Eye (tissue), 1 donor: ENCODE results near the gene ISM1.
"Not testable (repeated sequence)": the region's sequence is repeated elsewhere in the genome, so short reads cannot be mapped to it uniquely, and the experiment has no call there.

ENCODE experiments used
- DNase-seq: peaks from one replicate; pipeline ENCODE4 v3.0.0-alpha.2; 2015

ISM1 gene

DNA sequence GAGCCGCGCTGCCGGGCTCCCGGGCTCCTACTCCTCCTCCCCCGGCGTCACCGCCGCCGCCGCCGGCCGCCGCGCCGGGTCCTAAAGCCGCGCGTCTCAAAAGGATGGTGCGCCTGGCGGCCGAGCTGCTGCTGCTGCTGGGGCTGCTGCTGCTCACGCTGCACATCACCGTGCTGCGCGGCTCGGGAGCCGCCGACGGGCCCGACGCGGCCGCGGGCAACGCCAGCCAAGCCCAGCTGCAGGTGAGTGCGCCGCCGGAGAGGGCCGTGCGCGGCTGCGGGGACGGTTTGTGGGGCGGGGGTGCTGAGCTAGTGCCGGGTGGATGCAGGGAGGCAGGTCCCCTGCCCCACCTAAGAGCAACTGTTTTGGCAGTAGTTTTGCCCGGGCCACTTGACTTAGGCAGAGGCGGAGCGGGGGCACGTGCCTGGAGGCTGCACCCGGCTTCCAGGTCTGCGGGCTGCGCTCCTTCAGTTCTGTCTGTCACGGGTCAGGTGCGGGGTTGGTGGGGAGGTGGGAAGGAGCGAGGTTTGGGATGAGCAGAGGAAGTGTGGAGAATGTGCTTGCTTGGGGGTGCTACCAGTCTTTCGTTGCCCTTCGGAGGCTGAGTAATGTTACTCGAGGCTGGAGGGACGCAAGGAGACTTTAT is 722 bp downstream of the ISM1 start:
- DNase-seq, result peak; percentile 86

DNA sequence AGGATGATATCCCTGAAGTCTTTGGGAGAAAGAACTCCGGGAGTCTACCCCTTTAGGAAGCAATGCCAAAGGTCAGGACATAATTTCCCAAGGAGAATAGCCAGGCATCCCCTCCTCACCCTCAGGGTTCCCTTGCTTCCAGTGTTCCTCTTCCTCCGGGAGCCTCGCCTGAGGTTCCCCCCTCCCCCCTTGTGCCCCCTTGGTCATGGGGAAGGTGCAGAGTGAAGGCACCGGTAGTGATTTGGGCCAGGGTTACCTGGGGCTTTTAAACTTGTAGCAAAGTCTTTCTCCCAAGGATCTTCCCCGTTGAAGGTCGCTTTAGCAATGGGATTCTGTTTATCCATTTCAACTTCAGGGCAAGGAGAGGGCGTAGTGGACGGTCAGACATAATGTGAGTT is 1.2 kb downstream of the ISM1 start:
- no peak for DNase-seq

DNA sequence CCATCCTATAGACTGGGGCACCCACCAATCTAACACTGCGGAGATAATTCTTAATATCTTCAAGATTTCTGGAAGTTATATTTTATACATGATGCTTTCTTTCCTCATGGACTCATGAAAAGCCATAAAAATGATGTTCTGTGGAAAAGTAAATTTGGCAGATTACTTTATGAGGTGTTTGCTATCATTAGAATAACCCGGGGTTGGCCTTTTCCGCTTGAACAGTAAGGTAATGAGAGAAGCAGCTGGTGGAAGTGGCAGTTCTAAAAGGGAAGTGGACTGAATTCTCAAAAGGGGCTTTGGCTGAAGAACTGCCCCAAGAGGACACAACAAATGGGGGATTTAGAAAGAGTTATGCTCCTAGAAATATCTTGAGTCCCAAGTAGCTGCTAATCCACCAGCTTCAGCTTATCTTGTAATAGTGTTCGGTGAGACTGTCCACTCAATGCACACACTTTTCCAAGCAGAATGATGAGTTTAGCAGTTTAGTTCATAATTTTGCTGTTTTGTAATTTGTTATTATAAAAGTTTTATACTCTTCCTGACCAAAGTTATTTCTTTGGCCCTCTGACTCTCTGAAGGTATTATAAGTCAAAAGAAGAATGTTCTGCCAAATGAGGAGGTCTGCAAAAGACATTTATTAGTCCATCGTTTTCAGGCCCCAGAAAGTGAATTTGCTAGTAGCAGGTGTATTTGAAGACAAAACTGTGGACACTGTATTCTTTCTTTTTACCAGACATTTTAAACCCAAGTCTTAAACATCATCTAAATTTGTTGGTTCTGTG is 2.9 kb downstream of the ISM1 start:
- peak; percentile 14 for DNase-seq

DNA sequence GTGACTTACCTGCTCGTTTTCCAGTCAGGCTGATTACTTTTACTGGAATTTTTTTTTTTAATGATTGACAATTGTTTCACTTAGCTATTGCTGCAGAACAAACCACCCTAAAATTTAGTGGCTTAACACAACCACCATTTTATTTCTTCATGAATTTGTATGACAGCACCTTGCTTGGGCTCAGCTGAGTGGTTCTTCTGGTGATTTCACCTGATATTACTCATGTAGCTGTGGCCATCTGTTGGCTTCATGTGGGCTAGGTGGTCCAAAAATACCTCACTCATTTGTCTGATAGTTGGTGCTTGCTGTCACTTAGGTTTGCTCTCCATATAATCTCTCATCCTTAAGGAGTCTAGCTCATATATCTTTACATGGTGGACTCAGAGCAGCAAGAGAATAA is 5.3 kb downstream of the ISM1 start:
- DNase-seq, result no peak

DNA sequence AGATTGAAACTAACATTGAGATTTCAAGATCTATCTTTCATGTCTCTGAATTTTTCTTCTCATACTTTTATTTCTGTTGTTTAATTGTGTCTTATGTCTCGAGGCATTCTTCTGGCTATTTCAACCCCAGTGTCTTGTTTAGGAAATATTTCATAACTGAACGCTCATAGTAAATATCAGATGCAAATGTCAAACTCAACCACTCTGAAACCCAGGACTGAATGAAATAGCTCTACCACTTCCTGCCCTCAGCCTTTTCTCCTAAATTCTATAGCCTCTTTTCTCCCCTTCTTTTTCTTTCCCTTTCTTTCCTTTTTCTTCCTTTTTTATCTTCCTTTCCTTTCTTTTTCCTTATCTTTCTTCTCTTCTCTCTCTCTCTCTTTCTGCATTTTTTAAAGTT is 7.7 kb downstream of the ISM1 start:
- DNase-seq, result no peak

DNA sequence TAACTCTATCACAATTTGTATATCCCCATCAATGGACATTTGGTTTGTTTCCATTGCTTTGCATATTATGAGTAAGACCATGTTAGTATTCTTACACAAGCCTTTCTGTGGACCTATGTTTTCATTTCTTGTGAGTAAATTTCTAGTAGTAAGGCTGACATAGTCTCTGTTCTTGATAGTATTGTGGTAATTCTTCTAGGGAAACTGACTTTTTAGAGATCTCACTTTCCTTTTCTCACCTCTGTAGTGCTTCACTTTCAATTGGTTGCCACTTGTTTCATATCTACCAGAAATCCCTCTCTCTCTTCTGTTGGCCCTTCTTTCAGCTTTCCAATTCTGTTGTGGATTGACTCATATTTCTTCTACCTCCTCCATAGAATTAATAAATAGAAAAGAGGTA is 8.5 kb downstream of the ISM1 start:
- no peak for DNase-seq

DNA sequence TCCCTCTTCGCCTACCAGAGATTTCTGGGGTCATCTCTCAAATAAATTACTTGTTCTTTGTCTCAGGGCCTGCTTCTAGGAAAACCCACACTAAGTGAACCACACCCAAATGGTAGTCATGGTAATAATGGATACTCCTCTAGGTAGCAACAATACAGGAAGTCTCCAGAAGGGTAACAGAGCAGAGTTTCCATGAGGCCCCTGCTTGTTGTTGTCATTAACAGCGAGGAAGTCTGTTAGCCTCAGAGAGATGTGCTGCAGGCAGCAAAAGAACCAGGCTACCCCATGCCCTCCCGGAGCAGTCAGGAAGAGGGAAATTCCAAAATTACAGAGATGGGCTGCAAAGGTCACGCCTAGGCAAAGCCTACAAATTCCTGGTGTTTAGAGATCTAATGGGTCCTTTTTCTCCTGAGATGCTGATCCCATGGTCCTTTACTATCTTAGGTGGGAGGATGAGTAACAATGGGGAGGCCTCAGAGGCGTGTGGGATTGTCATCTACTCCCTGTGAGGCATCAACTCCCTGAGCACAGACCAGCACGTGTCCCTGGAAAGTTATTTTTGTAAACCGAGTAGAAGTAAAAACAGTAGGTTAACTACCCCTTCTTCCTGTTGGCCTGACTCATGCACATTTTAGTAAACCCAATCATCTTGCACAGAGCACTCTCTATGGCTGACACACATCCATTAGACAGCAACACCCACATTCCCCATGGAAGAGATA is 10.1 kb downstream of the ISM1 start:
- DNase-seq, result no peak

DNA sequence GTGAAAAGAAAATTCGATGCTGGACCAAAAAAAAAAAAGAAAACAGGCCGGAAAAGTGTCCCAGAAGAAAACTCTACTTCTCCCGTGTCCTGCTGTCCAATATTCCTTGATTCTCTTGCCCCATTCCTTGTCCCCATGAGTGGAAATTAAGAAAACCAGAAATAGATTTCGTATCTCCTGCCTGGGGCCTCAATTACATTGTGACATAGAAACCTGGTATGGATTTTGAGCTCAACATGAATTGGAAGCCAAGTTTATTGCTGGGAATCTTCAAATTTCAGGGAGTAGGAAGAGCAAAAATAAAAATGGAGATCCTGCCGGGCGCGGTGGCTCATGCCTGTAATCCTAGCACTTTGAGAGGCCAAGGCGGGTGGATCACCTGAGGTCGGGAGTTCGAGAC is 11.9 kb downstream of the ISM1 start:
- no peak for DNase-seq

DNA sequence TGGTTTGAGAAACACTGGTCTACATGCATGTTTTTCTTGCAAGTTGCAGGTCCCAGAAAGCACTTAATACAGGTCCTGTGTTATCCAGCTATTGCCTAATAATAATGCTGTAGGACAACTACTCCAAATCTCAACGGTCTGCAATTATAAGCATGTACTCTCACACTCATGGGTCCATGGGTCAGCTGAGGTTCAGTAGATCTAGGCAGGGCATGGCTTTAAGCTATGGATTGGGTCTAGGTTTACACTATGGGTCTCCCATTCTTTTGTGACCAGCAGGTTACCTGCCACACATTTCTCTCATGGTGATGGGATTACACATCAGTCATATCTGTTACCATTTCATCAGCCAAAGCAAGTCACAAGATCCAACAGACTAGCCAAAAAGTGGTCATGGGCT is 13.9 kb downstream of the ISM1 start:
- DNase-seq, result no peak

DNA sequence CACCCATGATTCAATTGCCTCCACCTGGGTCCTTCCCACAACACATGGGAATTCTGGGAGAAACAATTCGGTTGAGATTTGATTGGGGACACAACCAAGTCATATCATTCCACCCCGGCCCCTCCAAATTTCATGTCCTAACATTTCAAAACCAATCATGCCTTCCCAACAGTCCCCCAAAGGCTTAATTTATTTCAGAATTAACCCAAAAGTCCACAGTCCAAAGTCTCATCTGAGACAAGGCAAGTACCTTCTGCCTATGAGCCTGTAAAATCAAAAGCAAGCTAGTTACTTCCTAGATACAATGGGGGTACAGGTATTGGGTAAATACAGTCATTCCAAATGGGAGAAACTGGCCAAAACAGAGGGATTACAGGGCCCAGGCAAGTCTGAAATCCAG is 15.3 kb downstream of the ISM1 start:
- not testable (repeated sequence) for DNase-seq

DNA sequence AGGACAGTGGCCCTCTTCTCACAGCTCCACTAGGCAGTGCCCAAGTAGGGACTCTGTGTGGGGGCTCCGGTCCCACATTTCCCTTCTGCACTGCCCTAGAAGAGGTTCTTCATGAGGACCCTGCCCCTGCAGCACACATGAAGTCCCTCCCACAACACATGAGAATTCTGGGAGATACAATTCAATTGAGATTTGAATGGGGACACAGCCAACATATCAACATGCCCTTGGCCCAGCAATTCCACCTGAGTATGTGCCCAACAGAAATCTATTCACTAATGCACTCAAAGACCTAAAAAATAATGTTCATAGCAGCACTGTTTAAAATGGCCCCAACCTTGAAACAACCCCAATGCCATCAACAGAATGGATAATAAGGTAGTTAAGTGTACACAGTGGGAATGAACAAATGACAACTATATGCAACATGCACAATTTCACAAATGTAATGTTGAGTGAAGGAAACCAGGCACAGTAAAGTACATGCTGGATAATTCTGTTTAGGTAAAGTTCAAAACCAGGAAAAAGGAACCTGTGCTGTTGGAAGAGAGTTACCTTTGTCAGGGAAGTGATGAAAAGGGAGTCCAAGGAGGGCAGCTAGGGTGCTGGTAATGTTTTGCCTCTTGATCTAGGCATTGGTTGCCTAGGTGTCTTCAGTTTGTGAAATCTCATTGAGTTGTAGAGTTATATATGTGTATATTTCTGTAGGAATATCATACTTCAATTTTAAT is 16.1 kb downstream of the ISM1 start:
- DNase-seq, result no peak

DNA sequence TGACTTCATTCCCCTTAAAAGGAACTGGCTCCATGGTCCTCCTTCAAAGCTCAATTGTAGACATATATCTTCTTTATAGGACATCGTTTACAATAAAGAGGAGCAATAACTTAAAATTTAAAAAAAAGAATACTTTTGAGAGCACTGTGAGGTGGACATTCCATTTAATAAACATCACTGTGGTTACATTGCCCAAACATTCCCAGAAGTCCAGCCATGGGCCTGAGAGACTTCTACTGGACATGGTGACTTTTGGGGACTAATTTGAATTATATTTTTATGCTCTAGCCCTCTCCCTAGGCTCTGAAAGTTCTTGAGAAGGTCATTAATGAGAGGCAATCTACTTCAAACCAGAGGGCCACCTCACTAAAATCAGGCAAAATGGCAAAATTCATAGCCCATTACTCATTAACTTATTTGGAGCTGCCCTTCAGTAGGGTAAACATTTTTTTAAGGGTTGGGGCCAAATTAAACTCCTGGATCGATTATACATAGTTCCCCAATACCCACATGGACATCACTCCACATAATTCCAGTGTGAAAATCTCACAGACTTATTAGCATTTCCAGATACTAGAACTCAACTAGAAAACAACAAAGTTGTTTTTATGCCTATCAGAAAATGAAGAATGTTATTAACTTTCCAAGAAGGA is 17.1 kb downstream of the ISM1 start:
- no peak for DNase-seq

DNA sequence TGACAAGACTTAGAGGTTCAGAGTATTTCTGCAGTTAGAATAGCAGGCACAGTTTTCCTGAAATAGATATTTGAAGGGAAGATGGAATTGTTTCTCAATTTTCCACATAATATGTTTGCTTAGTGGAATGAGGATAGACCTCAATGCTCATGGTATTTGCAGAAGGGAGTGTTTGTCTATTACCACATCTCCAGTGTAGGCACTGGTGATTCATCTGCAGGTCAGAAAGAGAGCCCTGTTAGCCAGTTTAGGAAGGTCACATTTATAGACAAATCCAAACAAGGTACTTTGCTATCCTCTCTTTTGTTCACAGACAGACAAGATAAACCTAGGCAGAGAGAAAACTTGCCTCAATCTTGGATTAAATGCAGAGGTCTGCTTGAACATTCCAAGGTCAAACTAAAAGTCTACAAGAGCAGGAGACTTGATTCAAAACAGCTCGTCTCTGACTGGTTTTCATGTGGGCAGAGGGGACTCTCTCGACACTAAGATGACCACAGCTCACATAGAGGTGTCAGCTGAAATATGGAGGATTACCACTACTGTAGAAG is 22.8 kb downstream of the ISM1 start:
- DNase-seq, result no peak

DNA sequence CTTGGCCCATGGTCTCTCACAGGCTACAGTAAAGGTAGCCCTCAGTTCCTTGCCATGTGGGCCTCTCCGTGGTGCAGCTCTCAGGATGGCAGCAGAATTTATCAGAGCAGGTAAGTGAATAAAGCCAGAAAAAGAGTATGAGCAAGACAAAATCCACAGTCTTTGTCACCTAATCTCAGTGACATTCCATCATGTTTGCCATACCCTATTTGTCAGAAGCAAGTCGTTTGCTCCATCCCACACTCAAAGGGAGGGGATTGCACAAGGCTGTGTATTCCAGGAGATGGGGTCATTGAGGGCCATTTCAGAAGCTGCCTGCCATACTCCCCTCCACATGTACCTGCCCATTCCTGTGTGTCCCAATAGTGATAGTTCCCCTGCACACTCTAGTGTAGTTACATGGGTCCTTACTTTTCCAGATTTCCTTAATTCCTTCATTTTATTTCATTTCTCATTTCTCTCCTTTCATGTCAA is 24.2 kb downstream of the ISM1 start:
- no peak for DNase-seq

DNA sequence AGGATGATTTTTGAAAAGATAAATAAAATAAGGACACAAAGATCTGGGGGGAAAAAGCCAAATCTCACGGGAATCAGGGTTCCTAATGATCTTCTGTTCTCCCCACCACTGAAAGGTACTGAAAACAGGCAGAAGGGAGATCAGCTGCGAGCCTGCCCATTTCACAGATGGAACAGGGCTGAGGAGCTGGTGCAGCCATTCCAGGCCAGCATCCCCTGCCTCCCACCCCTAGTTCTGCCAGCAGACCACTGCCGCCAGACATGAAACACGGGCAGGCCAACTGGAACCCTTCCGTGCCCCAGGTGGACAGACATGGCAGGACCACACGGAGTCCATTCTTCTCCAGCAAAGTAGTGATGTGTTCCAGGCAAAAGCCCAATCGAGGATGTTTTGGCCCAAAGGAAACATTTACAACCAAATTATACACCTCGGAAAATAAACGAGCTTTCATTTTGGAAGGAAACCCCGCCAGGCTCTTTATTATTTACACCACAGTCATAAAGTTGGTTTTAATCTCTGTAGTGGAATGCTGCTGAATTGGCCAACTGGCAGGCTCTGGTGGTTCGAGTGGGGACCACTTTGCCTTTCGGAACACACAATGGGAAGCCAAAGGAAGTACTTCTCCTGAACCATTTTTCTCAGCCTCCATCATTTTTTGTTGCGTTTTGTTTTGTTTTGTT is 28.2 kb downstream of the ISM1 start:
- no peak for DNase-seq

DNA sequence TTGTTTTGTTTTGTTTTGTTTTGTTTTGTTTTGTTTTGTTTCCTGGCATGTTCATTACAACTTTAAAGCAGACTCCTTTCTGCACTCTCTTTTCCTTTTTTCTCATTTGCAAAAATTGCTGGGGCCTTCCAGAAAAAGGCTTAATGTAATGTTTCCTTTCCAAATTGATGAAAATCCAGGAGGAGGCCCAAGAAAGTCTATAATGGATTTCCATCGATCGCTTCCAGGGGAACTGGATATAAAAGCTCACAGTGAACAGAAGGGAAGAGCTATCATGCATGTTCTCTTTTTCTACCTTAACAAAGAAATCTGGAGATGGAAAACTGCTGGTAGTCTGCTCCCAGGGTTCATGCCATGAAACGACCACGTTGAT is 28.7 kb downstream of the ISM1 start:
- no peak for DNase-seq

DNA sequence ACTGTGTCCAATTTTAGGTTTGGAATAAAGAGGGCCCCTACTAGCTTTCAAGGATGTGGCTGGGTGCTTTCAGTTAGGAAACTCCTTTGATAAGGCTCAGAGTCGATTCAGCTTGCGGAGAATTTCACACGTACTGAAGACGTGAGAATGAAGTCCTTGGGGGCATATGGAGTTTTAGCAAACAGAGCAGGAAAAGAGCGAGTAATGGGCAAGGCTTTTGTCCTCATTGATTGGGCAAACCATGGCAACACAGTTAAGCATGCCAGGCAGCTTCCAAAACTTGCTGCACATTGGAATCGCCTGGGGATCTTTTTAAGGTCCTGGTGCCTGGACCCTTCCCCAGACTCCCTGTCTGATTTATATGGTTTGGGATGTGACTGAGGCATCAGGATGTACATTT is 29.2 kb downstream of the ISM1 start:
- DNase-seq, result no peak

DNA sequence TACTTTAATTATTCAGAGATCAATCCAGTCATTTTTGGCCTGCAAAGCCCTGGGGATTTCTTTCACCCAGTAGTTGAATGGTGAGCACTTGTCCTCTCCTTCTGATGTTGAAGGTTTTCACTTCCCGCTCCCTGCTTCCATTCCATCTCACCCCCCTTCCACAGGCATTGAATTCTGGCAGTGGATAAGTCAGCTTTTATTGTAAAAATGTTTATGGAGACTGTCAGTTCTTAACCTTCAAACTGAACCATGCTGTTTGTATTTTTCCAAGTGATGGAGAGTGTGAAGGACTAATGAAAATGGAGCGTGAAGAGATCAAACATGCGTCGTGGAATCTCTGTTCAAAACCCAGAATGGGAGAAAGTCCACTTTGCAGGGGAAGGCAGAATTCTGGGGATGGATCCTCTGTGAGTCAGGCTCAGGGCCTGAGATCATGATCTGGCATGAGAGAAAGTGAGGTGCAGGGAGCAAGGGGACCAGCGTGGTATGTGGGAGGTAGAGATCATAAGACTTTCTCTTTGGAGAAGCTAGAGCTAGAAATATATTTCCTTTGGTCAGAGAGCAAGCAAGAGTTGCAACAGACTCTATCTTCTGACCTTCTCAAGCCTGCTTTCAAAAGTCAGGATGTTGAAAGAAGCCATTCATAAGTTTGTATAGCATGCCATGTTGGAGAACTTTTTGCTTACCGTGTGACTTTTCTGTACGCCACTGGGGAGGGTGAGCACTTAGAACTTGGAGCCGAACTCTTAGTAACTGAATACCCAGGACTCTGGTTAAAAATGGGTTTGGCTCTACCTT is 30.2 kb downstream of the ISM1 start:
- DNase-seq, result no peak

DNA sequence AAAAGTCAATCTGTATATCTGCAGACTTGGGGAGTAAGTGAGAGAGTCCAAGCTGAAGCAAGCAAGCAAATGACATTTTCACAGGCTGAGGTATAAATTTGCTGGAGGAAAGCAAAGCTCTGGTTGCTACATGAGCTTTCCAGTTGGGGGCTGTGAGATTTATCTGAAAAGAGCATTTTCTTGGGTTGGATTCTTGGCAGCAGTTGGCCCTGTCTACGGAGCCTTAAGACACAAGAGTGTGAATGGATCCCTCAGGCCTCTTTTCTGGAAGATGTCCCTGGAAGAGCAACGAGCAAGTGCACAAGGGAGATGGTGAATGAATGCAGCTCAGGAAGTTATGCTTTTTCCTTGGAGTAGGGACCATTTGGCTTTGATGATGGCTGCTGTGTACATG is 30.8 kb downstream of the ISM1 start:
- DNase-seq, result no peak

DNA sequence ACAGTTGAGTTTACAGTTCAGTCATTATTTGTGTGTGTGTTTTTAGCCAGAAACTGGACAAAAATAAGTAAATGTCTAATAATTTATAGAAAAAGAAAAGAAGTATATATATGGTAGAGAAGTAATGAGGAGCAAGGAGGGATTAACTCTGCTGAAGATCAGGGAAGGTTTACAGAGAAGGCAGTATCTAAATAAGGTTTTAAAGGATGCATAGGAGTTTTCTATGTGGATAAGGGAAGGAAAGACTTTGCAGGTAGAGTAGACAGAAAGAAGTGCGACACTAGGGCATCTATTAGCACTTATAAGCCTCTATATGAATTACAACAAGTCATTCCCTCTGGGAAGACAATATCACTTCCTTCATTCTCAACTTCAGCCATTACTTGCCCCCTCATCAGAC is 34.3 kb downstream of the ISM1 start:
- no peak for DNase-seq

DNA sequence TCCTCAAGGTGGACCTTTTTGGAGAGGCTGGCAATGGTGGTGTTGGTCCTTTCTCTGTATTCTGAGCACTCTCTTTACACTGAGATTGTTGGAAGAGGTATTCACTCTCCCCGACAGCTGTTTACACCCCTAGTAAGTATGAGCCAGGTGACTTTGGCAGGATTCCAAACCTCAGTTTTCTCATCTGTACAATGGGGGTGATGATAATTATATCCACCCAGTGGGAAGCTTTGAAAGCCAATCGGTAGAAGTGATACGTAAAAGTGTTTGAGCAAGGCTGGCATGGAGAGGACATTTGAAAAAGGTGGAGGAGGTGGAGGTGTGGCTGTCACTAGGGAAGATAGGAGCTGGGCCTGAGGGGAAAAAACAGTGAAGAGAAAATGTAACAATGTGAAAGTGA is 35.5 kb downstream of the ISM1 start:
- no peak for DNase-seq
